HG03159 (cell line): ENCODE results near the gene KCTD11.

Experiments used
- ATAC-seq: cut with Tn5 transposase; IDR thresholded peaks from one replicate; pipeline ENCODE4 v1.9.1; 2021; ENCODE audit warnings: mild to moderate bottlenecking, moderate library complexity; ENCODE audit not compliant: unreplicated experiment

Gene KCTD11

DNA sequence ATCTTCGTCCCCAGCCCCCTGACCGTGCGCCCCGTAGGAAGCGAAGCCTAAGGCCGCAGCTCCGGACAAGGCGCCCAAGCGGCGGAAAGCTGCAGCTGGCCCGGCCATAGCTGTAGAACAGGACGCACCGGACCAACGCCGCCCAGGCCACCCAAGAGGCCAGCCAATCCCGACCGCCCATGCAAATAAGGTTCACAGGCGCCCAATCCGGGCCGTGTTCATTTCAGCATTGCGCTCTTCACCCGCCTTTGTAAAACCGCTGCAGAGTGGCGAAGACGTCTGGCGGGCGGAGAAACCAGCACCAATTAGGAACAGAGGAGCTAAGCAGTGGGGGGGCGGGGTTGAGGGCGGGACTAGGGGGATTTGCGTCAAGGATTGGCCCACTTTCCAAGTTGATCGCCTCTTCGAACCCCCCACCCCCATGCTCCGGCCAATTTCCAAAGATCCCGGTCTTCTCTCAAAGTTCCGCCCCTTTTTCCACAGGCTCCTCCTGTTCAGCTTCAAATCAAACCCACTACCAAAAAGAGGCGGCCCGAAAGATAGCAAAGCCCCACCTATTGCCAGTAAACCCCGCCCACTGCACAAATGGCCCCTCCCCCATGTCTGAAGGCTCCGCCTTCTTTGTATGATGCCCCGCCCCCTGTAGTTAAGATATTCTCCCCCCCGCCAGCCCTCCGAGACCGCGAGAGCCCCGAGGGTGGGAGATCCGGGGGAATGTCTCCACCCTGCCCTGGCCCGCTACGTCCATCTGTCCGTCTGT is 52.2 kb downstream of the KCTD11 start, which contains the start of gene TMEM256:
TMEM256 (minus strand) TSS at position 121 of the 760 bp plus-strand sequence; CDS start at position 108, 13 bp downstream.
- peak; percentile 92 for ATAC-seq
